ENCODE data around the gene PRPF6.
"Not testable (repeated sequence)": the region's sequence is repeated elsewhere in the genome, so short reads cannot be mapped to it uniquely, and the experiment has no call there.

The PRPF6 gene

DNA sequence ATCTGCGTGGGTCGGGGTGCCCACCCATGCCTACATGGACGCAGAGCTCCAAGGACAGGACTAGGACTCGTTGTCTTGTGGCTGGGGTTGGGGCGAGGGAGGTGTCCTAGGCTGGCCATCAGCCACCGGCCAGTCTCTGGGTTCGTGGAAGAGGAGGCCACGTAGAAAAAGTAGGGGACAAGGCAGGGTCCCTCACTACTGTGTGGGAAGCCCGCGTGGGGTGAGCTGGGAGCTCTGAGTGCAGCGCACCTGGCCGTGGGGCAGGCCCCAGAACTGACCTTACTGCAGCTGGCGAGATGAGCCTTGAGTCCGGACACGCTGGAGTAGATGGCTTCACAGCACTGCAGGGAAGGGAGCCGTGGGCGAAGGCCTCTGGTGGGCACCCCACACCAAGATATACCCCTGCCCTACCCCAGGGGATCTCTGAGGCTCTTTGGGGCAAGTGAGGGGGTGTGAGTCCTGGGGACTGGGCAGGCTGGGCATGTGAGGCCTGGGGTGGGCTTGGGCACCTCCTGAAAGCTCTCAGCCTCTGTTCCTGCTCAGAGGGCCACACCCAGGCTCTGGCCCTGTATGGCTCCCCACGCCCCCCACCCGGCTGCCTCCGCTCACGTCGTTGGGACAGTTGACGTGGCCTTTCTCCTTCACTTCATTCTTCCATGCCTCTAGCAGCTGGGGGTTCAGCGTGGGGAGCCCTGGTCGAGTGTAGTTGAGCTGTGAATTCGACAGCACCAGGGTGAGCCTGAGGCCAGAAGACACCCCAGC is 19.1 kb upstream of the PRPF6 start:
- DNase-seq: no peak

DNA sequence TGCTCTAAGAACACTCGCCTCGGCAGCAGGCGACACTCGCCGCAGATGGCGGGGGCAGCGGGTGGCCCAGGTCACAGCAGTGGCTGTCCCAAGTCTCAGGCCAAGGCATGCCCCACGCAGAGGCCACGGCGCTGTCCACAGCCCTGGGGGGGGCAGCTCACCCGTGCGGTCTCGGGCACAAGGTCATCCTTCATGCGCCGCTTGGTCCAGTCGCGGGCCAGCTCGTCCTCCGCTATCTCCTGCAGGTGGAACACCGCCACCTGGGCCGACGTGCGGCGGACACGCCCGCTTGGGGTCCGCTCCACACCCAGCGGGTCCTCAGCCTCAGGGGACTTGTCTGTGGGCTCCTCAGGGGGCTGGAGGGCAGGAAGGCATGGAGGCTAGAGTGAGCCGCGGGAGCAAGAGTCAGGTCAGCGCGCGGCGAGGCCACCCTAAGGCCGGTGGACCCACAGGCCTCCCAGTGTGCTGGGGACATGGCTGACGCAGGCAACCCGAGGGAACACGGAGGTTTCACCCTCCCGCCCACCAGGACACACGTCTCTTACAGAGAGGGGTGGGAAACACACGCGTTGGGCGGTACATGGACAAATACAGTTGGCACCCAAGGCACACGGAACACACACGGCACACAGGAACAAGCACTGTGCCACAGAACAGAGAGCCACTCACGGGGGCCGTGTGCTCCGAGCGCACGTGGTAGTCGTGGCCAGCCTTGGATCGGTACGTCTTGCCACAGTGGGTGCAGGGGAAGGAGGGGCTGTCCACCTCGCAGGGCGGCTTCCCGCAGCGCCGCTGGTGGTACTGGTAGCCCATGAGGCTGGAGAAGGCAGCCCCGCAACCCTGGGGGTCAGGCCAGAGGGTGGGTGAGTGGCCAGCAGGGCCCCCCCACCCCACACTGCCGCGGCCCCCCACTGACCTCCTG is 18.2 kb upstream of the PRPF6 start:
- no peak for DNase-seq

DNA sequence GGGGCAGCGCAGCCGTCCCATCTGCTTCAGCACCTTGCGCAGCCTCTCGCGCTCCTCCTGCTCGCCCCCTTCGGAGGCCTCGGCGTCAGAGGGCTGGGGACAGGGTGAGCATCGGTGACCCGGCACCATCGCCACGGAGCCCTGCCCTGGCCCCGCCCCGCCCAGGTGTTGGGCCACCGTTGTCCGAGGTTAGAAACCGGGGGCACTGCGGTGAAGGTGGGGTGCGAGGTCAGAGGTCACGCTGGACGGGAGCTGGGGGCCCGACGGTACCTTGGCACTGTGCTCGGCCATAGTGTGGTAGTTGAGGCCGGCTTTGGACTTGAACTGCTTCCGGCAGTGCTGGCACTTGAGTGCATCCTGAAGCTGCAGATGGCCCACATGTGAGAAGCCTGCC is 17.6 kb upstream of the PRPF6 start:
- DNase-seq: no peak

DNA sequence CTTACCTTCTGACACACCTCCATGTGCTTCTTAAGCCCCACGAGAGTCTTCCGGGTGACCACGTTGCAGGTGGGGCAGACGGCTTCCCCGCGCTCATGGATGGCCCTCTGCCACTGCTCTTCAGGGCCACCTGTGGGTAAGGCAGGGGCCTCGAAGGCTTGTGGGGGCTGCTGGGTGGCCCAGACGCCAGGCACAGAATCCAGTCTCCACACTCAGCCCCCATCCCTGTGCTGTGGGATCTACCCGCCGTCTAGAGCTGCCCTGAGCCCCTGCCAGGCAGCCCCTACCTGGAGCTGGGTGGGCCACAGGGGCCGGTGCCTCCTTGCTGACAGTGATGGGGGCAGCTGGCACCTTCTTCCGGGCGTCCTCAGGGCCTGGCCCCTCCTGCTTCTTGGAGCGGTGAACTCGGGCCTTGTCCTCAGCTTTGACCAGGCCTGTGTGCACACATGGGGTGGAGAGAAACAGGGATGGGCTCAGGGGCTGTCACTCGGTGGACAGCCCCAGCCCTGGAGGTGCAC is 17.1 kb upstream of the PRPF6 start:
- no peak for DNase-seq

DNA sequence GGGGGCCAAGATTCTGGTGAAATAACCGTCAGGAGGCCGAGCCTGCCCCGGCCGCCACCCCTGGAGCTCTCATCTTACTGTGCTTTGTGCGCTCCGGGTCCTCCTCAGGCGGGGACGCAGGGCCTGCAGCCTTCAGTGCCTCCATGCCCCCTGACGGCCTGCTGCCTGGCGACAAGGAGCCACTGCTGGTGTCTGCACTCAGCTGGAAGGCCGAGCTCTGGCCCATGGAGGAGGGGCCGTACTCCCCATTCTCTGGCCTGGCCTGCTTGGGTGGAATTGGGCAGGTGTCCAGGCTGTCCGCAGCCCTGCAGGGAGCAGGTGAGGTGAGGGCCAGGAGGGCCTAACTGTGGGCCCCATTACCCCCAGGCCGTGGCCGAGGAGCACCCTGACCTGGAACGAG is 16.5 kb upstream of the PRPF6 start:
- DNase-seq: no peak

DNA sequence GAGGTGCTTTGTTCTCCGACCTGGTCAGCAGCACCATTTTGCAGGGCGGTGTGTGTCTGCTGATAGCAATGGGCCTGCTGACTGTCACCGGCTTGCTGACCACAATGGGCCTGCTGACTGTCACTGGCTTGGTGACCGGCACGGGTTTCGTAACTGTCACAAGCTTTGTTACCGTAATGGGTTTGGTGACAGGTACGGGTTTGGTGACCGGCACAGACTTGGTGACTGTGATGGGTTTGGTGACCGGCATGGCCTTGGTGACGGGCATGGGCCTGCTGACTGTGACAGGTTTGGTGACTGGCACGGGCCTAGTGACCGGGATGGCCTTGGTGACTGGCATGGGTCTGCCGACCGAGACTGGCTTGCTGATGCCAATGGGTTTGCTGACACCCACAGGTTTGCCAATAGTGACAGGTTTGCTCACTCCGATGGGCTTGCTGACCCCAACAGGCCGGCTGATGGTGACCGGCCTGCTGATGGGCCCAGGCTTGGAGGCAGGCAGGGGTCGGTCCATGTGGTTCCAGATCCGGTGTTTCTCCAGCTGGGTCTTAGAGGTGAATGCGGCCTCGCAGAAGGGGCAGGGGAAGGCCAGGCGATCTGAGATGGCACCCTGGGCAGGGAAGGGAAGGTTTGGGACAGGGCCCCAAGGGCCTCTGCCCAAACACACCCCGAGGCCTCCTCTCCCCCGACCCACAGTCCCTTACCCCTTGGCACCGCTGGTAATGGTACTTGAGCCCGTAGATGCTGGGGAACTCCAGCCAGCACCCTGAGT is 14.6 kb upstream of the PRPF6 start:
- DNase-seq: no peak

DNA sequence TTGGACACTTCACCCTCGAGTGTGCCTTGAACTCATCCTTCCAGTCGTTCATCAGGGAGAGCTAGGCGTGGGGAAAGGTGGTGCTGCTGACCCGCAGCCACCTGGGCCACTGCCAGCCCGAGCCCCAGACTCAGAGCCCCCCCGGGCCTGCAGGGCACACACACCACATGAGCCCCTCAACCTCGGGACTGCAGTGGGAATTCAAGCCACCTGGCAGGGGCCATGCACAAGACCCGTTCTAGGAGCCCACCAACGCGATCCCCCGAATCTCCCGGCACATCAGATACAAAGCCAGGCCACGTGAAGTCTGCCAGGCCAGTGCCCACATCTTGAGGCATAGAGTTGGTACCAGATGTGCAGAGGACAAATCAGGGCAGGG is 14.0 kb upstream of the PRPF6 start:
- DNase-seq: no peak

DNA sequence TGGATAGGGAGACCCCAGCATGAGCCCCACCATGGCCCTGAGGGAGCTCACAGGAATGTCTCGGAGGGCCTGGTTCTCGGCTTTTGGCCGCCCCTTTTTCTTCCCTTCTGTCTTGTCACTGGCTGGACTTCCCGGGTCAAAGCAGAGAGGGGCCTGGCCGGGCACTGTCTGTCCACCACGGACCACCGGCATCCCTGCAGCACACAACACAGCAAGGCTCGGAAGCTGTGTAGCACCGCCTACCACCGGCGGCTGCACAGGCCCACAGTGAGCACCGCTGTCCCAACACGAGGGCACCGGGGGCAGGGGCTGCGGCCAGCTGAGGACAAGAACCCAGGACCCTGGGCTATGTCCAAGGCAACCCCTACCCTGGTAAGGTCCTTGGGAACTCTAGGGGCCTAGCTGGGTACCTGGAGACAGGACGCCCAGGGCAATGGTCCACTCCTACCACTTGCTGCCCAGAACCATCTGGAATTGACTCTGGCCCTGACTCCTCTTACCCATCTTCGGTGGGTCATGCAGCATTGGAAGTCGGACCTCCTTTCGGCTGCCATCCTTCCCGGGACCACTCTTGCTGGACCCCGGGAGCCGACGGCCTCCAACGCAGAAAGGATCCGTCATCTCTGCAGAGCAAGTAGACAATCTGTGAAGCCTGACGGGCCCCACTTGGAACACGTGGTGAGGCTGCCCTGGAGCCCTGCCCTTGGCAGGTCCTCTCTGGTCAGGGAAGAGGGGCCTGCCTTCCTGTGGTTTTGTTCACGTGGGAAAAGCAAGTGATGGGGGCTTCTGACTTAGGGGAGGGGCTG is 13.4 kb upstream of the PRPF6 start:
- no peak for DNase-seq

DNA sequence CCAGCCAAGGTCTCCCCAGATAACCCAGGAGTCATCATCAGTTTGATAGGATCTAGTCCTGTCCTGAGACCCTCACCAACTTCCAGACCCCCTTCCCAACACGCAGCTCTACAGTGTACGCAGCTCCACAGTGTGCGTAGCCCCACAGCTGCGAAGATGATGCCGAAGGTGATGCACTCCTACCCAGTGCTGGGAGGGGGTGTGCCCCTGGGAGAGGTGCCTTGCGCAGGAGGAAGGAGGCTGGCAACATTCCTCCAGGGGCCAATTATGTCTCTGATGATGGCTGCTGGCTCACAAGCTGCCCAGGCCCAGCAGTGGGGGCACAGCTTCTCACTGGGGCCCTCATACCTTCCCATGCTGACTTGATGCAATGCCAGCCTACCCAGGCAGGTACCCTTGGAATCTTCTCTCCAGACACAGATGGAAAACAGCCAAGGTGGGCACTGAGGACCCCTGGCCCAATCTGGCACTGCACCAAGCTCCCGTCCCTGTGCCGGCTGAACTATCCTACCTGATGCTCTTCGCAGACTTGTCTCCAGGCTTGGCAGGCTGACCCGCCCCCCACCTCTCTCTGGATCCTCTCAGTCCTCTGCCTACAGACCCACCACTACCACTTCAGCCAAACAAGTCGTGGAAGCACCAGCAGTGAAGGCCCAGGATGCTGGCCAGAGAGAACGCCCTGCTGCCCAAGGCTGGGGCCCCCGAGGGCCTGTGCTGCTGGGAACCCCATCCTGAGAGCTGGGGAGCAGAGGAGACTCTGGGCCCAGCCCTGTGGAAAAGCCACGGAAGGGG is 12.6 kb upstream of the PRPF6 start:
- DNase-seq: no peak

DNA sequence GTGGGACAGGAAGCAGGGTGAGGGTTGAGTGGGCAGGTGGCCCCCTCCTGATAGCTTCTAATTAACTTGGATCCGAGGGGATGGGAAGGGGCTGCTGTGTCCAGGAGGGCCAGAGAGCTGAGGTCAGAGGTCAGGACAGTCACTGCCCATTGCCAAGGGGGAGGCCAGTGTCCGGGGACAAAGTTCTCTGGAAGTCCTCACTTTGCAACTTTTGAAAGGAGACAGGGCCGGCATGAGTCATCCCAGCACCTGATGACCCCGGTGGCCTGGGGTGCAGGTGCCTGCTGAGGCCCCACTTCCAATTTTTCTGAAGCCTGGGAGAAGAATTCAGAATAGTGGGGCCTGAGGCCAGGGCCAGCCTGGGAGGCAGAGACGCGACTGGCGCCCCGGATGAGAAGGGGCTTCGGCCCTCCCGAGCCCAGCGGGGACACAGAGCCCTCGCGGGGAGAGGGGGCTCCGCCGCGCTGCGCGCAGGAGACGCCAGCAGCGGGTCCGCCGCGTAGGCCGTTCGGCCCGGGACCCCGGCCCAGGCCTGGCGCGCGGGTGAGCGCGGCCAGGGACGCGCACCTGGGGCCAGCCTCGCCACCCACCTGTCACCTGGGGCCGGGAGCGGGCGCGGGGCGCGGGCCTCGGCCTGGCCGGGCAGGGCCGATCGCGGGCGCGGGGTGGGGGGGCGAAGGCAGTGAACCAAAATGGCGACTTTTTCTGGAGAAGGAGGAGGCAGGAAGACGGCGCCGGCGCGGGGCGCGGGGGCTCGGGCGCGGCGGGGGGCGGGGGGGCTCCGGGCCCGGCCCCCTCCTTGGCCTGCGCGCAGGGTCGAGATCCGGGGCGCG is 11.8 kb upstream of the PRPF6 start:
- no peak for DNase-seq

DNA sequence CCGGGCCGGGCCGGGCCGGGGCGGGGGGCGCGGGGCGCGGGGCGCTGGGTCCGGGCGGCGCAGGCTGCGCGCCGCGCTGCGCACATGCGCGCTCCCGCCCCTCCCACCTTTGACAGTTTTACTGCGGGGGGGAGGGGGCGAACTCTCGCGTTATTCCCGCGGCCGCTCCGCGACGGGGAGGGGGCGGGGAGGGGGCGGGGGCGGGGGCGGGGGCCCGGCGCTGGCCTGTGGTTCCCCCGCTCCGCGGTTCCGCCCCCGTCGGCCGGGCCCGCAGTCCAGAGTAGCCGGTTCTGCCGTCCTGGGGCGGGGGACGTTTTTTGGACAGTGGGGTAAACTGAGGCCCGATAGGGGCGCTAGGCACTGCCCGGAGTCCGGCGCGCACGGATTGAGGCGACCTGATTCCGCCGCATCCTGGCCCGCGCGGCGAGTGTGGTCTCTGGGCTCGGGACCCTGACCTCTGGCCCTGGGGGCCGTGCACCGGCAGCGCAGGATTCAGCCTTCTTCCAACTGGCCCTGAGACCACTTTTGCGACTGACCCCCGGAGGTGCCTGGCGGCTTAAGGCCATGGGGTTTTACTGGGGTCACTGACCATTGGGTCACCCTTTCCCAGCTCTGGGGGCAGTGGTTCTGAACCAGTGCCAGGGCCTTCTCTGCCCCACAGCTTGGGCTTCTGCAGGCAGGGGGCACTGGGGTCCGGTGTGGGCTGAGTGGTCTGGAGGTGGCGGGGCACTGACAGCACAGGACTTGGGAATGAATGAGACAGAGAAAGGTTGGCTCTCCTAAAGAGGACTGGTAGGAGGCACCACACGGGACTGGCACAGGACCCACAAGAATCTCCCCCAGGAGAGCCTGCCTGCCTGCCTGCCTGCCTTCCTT is 10.9 kb upstream of the PRPF6 start, which contains the start of gene ZNF512B:
Gene ZNF512B, minus strand, starts transcription at position 93 of the 876 bp plus-strand sequence. CDS start 1,980 bp downstream, outside the sequence.
- no peak for DNase-seq

DNA sequence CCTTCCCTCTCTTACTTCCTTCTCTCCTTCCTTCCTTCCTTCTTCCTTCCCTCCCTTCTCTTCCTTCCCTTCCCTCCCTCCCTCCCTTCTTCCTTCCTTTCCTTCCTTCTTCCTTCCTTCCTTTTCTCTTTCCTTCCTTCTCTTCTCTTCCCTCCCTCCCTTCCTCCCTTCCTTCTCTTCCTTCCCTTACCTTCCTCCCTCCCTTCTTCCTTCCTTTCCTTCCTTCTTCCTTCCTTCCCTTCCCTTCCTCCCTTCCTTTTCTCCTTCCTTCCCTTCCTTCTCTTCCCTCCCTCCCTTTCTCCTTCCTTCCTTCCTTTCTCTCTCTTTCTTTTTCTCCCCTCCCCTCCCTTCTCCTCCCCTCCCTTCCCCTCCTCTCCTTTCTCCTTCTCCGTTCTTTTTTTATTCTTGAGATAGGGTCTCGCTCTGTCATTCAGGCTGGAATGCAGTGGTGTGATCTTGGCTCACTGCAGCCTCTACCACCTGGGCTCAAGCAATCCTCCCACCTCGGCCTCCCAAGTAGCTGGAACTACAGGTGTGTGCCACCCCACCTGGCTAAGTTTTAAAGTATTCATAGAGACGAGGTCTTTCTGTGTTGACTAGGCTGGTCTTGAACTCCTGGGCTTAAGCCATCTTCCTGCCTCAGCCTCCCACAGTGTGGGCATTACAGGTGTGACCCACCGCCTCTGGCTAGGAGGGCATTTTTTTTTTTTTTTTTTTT is 10.1 kb upstream of the PRPF6 start:
- no peak for DNase-seq

DNA sequence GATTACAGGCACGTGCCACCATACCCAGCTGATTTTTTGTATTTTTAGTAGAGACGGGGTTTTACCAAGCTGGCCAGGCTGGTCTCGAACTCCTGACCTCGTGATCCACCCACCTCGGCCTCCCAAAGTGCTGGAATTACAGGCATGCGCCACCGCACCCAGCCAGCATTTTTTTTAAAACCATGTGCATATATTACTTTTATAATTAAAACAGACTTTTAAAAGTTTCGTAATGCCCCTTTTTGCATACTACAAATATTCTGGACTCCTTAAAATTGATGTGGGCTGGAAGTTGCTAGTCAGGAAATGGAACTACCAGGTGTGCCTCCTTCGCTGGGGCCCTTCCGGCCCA is 9.0 kb upstream of the PRPF6 start:
- not testable (repeated sequence) for DNase-seq

DNA sequence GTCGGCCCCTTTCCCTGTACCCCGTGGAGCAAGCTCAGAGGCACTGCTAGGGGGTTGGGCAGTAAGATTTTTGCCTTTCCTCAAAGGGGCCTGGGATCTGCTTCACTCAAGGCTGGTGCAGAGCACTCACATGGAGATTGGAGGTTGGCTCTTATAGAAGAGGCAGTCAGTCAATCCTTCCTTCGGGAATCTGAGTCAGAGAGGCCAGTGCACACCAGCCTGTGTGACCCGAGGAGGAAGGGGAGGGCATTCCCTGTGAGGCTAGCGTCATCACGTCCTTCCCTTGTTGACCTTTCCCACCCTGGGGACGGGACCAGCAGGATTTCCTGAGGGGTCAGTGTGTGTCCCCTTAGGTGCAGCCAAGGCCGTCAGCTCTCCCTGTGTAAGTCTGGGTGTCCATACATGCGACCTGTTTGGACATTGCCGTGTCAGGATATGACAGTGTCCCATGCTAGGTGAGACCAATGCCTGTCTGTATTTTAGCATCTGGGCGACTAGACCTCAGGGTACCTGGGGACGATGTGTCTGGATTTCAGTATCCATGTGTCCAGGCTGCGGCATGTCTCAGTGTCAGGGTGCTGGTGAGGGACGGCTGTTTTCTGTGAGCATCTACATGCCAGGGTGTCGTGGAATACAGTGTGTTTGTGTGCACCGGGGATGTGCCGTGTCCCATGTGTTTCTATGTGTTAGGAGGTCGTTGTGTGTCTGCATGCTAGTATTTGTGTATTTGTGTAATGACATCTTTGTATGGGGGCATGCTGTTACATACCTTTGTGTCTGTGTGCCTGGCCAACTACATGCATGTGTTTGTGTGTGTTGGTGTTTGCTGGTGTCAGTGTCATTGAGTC is 8.4 kb upstream of the PRPF6 start:
- no peak for DNase-seq

DNA sequence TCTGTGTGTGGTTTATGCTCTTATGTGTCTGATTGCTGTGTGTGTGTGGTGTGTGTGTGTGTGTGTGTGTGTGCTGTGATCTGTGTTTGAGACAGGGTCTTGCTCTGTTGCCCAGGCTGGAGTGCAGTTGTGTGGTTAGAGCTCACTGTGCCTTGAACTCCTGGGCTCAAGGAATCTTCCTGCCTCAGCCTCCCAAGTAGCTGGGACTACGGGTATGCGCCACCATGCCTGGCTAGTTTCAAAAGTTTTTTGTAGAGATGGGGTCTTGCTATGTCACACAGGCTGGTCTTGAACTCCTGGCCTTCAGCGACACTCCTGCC is 7.8 kb upstream of the PRPF6 start:
- no peak for DNase-seq

DNA sequence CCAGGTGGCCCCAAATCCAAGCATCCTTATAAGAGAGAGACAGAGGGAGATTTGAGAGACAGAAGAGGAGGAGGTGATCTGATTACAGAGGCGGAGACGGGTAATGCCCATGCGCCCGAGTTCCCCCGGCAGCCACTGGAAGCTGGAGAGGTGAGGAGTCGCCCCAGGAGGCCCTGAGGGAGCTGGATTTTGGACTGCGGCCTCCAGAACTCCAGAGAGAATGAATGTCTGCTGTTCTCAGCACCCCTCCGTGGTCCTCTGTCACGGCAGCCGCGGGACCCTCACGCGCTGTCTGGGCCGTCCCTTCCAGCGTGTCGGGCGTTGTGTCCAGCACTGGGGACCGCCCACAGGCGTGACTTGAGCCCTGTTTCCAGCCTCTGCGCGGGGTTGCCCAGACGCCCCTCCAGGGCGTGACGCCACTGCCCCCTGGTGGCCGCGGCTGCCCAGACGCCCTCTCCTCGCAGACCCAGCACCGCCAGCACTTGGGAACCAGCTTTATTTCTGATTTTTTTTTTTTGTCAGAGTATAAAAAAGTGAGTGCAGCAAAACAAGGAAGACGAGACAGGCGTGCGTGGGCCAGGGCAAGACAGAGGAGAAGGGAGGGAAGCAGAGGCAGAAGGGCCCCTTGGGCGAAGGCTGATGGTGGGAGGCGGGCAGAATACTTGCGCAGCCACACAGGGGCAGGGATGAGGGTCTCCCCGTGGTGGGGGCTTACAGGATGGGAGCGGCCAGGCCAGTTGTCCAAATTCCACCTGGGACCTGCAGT is 7.1 kb upstream of the PRPF6 start:
- DNase-seq: no peak
